ENCODE measurements around the gene SLC22A6.
"Not testable (repeated sequence)": the region's sequence is repeated elsewhere in the genome, so short reads cannot be mapped to it uniquely, and the experiment has no call there.

SLC22A6 gene

DNA sequence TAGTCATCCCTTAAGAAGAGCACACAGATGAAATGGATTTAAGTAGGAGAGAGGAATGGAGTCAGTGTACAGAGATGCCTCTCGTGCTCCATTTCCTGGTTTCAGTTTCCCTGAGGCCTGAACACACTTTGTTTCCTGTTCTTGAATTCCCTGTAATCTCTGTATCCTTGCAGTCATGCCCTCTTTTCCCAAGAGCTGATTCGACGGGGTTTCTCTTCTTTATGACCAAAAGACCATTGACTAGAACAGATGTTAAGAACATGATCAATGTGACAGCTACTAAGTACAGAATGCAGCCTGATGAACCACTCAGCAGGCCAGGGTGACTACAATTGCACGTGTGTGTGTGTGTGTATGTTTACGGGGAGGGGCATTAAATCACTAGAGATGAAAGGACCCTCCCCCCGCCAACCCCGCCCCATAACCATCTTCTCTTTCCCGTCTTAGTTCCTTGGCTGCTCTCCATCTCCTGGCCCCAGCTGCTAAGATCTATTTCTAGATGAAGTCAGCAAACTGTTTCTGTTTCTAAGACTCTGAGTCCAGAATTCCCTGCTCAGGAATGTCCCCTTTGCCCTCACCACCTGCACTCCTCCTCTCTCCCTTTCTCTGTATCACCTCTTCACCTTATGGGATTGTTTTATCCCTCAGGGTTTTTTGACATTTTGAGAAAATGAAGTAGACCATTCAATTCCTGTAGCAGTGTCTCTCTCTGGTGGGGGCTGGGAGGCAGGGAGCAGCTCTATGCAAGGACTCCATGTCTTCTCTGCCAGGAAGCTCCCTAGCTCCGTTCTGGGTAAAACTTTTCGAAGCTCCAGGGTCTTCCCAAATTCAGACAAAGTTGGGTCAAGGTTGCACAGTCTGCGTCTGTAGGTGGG, 26.0 kb downstream of the SLC22A6 start:
- DNase-seq (ENCODE audit: low spot score): no peak
- in situ Hi-C loops (cut with MboI; ENCODE audit: low pct_unique_long_range_greater_than_20kb, low sequenced_read_pairs, unreplicated experiment): no loop called here
- TF ChIP-seq, protein P1, sequence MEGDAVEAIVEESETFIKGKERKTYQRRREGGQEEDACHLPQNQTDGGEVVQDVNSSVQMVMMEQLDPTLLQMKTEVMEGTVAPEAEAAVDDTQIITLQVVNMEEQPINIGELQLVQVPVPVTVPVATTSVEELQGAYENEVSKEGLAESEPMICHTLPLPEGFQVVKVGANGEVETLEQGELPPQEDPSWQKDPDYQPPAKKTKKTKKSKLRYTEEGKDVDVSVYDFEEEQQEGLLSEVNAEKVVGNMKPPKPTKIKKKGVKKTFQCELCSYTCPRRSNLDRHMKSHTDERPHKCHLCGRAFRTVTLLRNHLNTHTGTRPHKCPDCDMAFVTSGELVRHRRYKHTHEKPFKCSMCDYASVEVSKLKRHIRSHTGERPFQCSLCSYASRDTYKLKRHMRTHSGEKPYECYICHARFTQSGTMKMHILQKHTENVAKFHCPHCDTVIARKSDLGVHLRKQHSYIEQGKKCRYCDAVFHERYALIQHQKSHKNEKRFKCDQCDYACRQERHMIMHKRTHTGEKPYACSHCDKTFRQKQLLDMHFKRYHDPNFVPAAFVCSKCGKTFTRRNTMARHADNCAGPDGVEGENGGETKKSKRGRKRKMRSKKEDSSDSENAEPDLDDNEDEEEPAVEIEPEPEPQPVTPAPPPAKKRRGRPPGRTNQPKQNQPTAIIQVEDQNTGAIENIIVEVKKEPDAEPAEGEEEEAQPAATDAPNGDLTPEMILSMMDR (IDR thresholded peaks at IDR 0.05; ENCODE audit: extremely low read depth, insufficient read depth, missing control alignments): no peak

DNA sequence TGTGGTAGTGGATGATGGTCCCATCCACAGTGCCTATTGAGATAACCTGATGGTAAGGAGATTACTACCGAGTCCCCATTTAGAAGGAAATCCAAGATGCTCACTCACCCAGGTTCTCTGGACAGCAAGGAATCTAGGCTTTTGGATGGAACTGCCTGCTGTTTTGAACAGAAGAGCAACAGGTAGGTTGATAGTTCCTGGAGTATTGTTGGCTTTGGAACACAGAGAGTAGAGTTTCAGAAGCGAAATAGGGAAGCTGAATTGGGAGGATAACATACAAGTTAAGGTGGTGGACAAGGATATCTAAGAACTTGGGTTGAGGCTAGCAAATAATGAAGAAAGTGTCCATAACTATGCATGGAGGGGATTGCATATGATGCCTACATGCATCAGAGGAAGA, 27.6 kb downstream of the SLC22A6 start:
- no peak for DNase-seq (ENCODE audit: low spot score)
- in situ Hi-C loops (cut with MboI; ENCODE audit: low pct_unique_long_range_greater_than_20kb, low sequenced_read_pairs, unreplicated experiment): no loop called here
- TF ChIP-seq, protein P1 (IDR thresholded peaks at IDR 0.05; ENCODE audit: extremely low read depth, insufficient read depth, missing control alignments): no peak

DNA sequence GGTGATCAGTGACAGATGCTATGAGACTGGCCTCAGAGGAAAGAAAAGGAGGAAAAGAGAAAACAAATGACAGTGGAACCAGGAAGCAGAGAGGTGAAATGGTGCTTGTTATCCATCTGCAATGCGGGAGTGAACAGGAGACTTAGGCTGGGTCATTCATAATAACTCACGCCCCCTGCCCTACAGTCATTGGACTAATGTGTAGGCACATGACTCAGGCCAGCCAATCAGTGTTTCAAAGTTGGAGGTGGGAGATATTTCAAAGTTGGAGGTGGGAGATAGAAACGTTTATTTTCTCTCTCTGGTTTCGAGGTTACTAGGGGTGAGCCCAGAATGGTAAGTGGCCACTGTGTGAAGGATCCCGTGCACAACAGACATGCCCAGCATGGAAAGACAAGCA, 30.3 kb downstream of the SLC22A6 start:
- in situ Hi-C loops (cut with MboI; ENCODE audit: low pct_unique_long_range_greater_than_20kb, low sequenced_read_pairs, unreplicated experiment): no loop called here
- TF ChIP-seq, protein P1 (IDR thresholded peaks at IDR 0.05; ENCODE audit: extremely low read depth, insufficient read depth, missing control alignments): no peak
- DNase-seq (ENCODE audit: low spot score): no peak

DNA sequence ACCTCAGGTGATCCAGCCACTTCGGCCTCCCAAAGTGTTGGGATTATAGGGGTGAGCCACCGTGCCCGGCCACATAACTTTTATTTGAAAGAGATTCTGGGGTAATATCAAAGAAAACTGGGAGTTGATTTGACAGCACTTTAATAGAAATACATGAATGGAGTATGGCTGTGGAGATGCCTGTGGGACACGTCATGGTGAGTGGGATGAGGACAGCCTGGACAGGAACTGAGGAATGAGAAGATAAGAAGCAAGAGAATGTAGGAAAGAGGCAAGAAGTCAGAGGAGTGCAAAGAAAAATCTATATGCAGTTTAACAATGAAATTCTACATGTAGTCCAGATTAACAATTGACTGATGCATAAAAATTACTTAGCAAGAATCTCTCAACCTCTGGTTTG, 31.0 kb downstream of the SLC22A6 start:
- DNase-seq (ENCODE audit: low spot score): no peak
- in situ Hi-C loops (cut with MboI; ENCODE audit: low pct_unique_long_range_greater_than_20kb, low sequenced_read_pairs, unreplicated experiment): no loop called here
- TF ChIP-seq, protein P1 (IDR thresholded peaks at IDR 0.05; ENCODE audit: extremely low read depth, insufficient read depth, missing control alignments): no peak

DNA sequence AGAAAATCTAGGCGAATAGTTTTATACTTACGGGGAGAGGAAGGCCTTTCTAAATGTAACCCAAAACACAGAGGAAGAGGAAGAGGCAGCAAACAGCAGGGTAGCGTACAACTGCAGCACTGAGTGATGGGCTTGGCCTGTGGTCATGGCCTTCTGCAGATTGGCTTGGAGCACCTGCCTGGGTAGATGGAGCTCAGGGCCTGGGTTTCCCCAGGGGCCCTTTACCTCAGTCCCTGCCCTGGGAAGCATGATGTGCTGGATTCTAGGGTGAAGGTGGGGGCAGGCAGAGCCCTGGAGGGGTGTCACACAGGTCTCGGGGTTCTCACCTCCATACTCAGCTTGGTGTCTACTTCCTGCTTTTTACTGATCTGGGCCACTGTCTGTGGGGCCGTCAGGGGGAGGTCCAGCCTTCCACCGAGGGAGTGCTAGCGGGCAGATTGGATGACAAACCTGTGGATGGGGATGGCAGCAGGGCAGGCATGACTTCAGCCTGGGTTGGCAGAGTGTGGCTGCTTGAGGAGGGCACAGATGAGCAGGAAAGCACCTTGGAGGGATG, 35.9 kb downstream of the SLC22A6 start:
- no peak for DNase-seq (ENCODE audit: low spot score)
- TF ChIP-seq, protein P1 (IDR thresholded peaks at IDR 0.05; ENCODE audit: extremely low read depth, insufficient read depth, missing control alignments): no peak

DNA sequence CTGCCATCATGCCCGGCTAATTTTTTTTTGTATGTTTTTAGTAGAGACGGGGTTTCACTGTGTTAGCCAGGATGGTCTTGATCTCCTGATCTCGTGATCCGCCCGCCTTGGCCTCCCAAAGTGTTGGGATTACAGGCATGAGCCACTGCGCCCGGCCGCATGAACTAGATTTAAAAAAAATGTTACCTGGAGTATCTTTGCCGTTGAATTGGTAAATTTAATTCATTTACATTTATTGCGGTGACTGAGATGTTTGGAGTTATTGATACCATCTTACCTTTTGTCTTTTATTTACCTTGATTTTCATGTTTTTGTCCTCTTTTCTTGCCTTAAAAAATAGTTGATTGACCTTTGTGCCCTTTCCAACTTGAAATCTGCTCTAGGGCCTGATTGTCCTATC, 39.2 kb downstream of the SLC22A6 start:
- in situ Hi-C loops (cut with MboI; ENCODE audit: low pct_unique_long_range_greater_than_20kb, low sequenced_read_pairs, unreplicated experiment); DNase-seq (ENCODE audit: low spot score): not testable (repeated sequence)

More for the DNA sequence above, 35.9 kb downstream of the SLC22A6 start:
- in situ Hi-C loops (cut with MboI; ENCODE audit: low pct_unique_long_range_greater_than_20kb, low sequenced_read_pairs, unreplicated experiment): no loop called here

DNA sequence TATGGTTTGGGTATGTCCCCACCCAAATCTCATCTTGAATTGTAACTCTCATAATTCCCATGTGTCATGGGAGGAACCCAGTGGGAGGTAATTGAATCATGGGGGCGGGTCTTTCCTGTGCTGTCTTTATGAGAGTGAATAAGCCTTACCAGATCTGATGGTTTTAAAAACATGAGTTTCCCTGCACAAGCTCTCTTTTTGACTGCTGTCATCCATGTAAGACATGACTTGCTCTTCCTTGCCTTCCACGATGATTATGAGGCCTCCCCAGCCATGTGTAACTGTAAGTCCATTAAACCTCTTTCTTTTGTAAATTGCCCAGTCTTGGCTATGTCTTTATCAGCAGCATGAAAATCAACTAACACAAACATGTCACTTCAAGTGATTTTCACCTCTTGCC, 47.2 kb downstream of the SLC22A6 start:
- DNase-seq (ENCODE audit: low spot score); in situ Hi-C loops (cut with MboI; ENCODE audit: low pct_unique_long_range_greater_than_20kb, low sequenced_read_pairs, unreplicated experiment): not testable (repeated sequence)
